Smooth muscle cell (in vitro differentiated cells): Measurements from ENCODE around the gene MYH3. TPM values are rescaled to one million over a fixed set of nuclear protein-coding genes. Genes with fewer than 3 reads are reported as not detected.

ENCODE experiments used
- DNase-seq: peaks from one replicate; lab custom pipeline; 2025; ENCODE audit not compliant: unreplicated experiment; lab: John Stamatoyannopoulos, UW
- H2AFZ ChIP-seq: fragments of 200-600 bp; sonication (generic); 2 replicates; pipeline ENCODE4 v1.6.0; 2016; ENCODE audit warnings: antibody characterized with exemption, low read depth, mild to moderate bottlenecking
- H3F3A ChIP-seq: fragments of 200-600 bp; sonication (generic); 2 replicates; pipeline ENCODE4 v1.6.0; 2017; ENCODE audit warnings: antibody characterized with exemption, low read depth
- H3K27ac ChIP-seq: fragments of 200-600 bp; sonication (generic); 2 replicates; pipeline ENCODE4 v1.5.1; 2016; ENCODE audit warnings: low read depth, mild to moderate bottlenecking
- H3K27me3 ChIP-seq: fragments of 200-600 bp; sonication (generic); 2 replicates; pipeline ENCODE4 v1.6.1; 2016; ENCODE audit warnings: low read depth, mild to moderate bottlenecking
- H3K36me3 ChIP-seq: fragments of 200-600 bp; sonication (generic); 2 replicates; pipeline ENCODE4 v1.5.1; 2016; ENCODE audit warnings: low read depth
- H3K4me1 ChIP-seq: fragments of 200-600 bp; sonication (generic); 2 replicates; pipeline ENCODE4 v1.5.1; 2016; ENCODE audit warnings: low read depth
- H3K4me2 ChIP-seq: fragments of 200-600 bp; sonication (generic); 2 replicates; pipeline ENCODE4 v1.6.0; 2016; ENCODE audit warnings: mild to moderate bottlenecking
- H3K4me3 ChIP-seq: fragments of 200-600 bp; sonication (generic); 2 replicates; pipeline ENCODE4 v1.5.1; 2016; ENCODE audit warnings: mild to moderate bottlenecking
- H3K79me2 ChIP-seq: fragments of 200-600 bp; sonication (generic); 2 replicates; pipeline ENCODE4 v1.6.0; 2016; ENCODE audit warnings: low read depth, mild to moderate bottlenecking
- H3K9ac ChIP-seq: fragments of 200-600 bp; sonication (generic); 2 replicates; pipeline ENCODE4 v1.6.0; 2016; ENCODE audit warnings: low read depth
- H3K9me3 ChIP-seq: fragments of 200-600 bp; sonication (generic); replicated peaks from 2 replicates; pipeline ENCODE4 v1.5.1; 2016; ENCODE audit warnings: low read depth
- H4K20me1 ChIP-seq: fragments of 200-600 bp; sonication (generic); 2 replicates; pipeline ENCODE4 v1.6.0; 2016; ENCODE audit warnings: low read depth
- WGBS: methylation state at CpG from one replicate; pipeline ENCODE4 v1.1.7; 2016; ENCODE audit warnings: low lambda C conversion rate; 5-methylcytosine and 5-hydroxymethylcytosine counted together
- polyA plus RNA-seq: library from polyadenylated mRNA; unstranded; fragments of >200 nt; fragmentation: Nextera tagmentation; extraction: Ambion mirVana; gene quantifications from 2 replicates; pipeline ENCODE4 v1.2.1, GENCODE V29; 2016
- total RNA-seq: library from RNA; depleted of rRNA; stranded (reverse); fragments of >200 nt; gene quantifications from 2 replicates; pipeline ENCODE4 v1.2.3, GENCODE V29; 2014
- TF ChIP-seq, protein P1 (sequence below): fragments of 200-600 bp; sonication (generic); IDR thresholded peaks from 2 replicates; pipeline ENCODE4 v1.5.1; 2017; ENCODE audit warnings: borderline replicate concordance, mild to moderate bottlenecking, antibody characterized with exemption; ENCODE audit not compliant: insufficient read depth, poor library complexity, severe bottlenecking

MYH3 gene
- total and polyA plus RNA-seq, 2 experiments from 2014 or later, result 1.1 to 1.2 TPM

DNA sequence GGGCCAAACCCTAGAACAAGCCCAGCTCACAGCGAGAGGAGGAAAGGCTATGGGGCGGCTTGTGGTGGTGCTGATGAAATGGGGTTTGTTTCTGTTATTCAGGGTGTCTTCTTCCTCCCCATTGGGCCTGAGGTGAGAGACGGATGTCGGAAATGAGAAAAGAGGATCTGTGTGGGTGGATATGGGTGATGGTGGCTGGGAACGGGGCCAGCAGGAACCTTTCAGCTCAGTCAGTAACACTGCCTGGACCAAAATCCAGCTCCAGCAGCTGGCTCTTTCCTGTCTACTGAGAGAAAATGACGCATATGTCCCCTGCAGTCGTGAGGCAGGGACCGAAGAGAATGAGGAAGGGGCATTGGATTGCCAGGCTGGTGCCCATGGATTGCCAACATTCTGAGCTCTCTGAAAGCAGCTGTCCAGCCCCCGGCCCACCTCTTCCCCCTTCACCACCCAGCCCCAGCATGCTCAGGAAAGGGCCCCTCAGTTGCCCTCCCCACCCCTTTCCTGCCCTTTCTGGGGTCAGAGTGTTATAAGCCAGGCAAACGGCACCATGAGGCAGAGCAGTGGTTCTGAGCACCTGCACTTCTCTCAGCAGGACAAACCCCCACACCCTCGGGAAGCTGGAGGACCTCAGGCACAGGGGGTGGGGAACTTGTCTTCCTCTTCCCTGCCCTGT, 4.0 kb downstream of the MYH3 start:
- Histone ChIP-seq H3K36me3 (no peaks in the 10 kb centered on the region), H4K20me1 (no peaks in the 10 kb centered on the region), H3K27ac (no peak overlapping the region), H3F3A (no peaks in the 10 kb centered on the region), H3K4me2 (no peak overlapping the region), H3K4me1 (no peaks in the 10 kb centered on the region), H3K9me3 (no peaks in the 10 kb centered on the region), H2AFZ (no peak overlapping the region), H3K27me3 (no peaks in the 10 kb centered on the region), H3K9ac (no peak overlapping the region), H3K79me2 (no peaks in the 10 kb centered on the region), H3K4me3 (no peak overlapping the region)
- TF ChIP-seq, protein P1, sequence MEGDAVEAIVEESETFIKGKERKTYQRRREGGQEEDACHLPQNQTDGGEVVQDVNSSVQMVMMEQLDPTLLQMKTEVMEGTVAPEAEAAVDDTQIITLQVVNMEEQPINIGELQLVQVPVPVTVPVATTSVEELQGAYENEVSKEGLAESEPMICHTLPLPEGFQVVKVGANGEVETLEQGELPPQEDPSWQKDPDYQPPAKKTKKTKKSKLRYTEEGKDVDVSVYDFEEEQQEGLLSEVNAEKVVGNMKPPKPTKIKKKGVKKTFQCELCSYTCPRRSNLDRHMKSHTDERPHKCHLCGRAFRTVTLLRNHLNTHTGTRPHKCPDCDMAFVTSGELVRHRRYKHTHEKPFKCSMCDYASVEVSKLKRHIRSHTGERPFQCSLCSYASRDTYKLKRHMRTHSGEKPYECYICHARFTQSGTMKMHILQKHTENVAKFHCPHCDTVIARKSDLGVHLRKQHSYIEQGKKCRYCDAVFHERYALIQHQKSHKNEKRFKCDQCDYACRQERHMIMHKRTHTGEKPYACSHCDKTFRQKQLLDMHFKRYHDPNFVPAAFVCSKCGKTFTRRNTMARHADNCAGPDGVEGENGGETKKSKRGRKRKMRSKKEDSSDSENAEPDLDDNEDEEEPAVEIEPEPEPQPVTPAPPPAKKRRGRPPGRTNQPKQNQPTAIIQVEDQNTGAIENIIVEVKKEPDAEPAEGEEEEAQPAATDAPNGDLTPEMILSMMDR, result no peak
- 94% methylated on average over 11 of the region's 11 CpGs for WGBS
- DNase-seq, result no peak

DNA sequence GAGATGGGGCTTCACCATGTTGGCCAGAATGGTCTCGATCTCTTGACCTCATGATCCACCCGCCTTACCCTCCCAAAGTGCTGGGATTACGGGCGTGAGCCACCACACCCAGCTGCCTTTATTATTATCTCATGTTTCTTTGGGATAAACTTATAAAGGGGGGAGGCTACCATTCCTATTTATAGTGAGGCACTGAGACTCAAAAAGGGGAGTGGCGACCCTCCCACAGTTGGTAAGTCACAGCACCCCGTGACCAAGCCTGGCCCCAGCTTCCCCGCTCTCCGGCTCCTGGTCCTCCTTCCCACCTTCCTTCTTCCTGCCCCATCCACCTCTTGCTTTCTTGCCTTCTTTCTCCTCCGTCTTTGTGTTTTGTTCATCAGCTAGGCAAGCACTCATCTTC, 5.2 kb downstream of the MYH3 start:
- H4K20me1 ChIP-seq, result no peaks in the 10 kb centered on the region
- no peaks in the 10 kb centered on the region for H3K27me3 ChIP-seq
- H3K4me1 ChIP-seq, result no peaks in the 10 kb centered on the region
- no peaks in the 10 kb centered on the region for H3K79me2 ChIP-seq
- TF ChIP-seq, protein P1, result no peak
- WGBS, result 79% methylated on average over 9 of the region's 9 CpGs
- no peak overlapping the region for H3K4me2 ChIP-seq
- H3K9me3 ChIP-seq, result no peaks in the 10 kb centered on the region
- H3K36me3 ChIP-seq, result no peaks in the 10 kb centered on the region
- no peak overlapping the region for H2AFZ ChIP-seq
- no peaks in the 10 kb centered on the region for H3F3A ChIP-seq
- H3K9ac ChIP-seq, result no peak overlapping the region
- no peak overlapping the region for H3K27ac ChIP-seq
- DNase-seq, result no peak
- H3K4me3 ChIP-seq, result no peak overlapping the region

DNA sequence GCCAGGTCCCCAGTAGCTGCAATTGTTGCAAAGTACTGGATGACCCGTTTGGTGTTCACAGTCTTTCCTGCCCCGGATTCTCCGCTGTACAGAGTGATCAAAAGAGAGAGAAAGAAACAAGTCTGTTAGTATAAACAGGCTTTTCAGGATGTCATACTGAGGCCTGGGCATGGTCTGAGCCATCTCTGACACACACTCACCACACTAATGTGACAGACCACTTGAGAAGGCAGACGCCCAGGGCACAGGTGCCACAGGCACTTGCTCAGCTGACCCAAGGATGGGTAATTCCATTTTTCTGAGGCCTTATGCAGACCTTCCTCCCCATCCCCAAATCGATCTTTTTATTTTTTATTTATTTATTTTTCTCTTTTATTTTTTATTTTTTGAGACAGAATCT, 7.5 kb downstream of the MYH3 start:
- no peak overlapping the region for H2AFZ ChIP-seq
- no peaks in the 10 kb centered on the region for H3K4me1 ChIP-seq
- H3K9ac ChIP-seq, result no peak overlapping the region
- no peaks in the 10 kb centered on the region for H3K27me3 ChIP-seq
- no peaks in the 10 kb centered on the region for H3K79me2 ChIP-seq
- no peaks in the 10 kb centered on the region for H3K9me3 ChIP-seq
- no peak overlapping the region for H3K27ac ChIP-seq
- TF ChIP-seq, protein P1, result no peak
- H3K36me3 ChIP-seq, result no peaks in the 10 kb centered on the region
- H3K4me3 ChIP-seq, result no peak overlapping the region
- no peaks in the 10 kb centered on the region for H4K20me1 ChIP-seq
- no peak overlapping the region for H3K4me2 ChIP-seq
- H3F3A ChIP-seq, result no peaks in the 10 kb centered on the region
- no peak for DNase-seq
- 88% methylated on average over 5 of the region's 5 CpGs for WGBS

DNA sequence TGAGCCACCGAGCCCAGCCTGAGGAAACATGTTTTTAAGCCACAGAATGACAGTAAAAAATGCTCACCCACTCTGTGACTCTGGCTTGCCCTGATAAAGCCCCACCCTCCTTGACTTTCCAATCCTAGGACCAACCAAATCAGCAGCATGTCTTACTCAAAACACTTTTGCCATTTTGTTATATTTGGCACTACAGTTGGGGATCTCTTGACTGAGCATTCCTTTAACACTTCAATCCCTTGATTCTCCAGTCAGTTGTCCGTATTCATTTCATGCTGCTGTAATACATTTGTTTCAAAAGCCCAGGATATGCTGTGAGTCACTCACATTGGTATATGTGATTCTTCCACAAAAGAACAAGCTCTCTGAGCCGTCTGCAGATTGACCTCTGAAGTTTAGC, 8.2 kb downstream of the MYH3 start:
- H3K9ac ChIP-seq, result no peak overlapping the region
- no peak overlapping the region for H3K4me3 ChIP-seq
- H3K27me3 ChIP-seq, result no peaks in the 10 kb centered on the region
- no peaks in the 10 kb centered on the region for H3K36me3 ChIP-seq
- TF ChIP-seq, protein P1, result no peak
- DNase-seq, result no peak
- no peaks in the 10 kb centered on the region for H4K20me1 ChIP-seq
- no peaks in the 10 kb centered on the region for H3F3A ChIP-seq
- no peak overlapping the region for H2AFZ ChIP-seq
- H3K9me3 ChIP-seq, result no peaks in the 10 kb centered on the region
- H3K27ac ChIP-seq, result no peak overlapping the region
- WGBS, result 64% methylated on average over 3 of the region's 3 CpGs
- no peaks in the 10 kb centered on the region for H3K79me2 ChIP-seq
- no peak overlapping the region for H3K4me2 ChIP-seq
- H3K4me1 ChIP-seq, result no peaks in the 10 kb centered on the region
